NCI-H2171 (cell line): ENCODE results near the gene C2orf69.

ENCODE experiments used
- DNase-seq: peaks from one replicate; lab custom pipeline; 2025; lab: John Stamatoyannopoulos, UW

The C2orf69 gene

GRCh38 chr2:199914372-199914958 is 3.4 kb downstream of the C2orf69 start:
- DNase-seq, result no peak

GRCh38 chr2:199916980-199917379 is 5.9 kb downstream of the C2orf69 start:
- no peak for DNase-seq

GRCh38 chr2:199922856-199923255 is 11.8 kb downstream of the C2orf69 start:
- DNase-seq, result no peak

- no peak for DNase-seq
Observed at GRCh38 chr2:199923924-199924323, 12.8 kb downstream of the C2orf69 start.

GRCh38 chr2:199926806-199927205 is 15.7 kb downstream of the C2orf69 start:
- no peak for DNase-seq

- no peak for DNase-seq
Observed at GRCh38 chr2:199928226-199928625, 17.1 kb downstream of the C2orf69 start.

GRCh38 chr2:199928626-199929025 is 17.5 kb downstream of the C2orf69 start:
- DNase-seq, result no peak

- DNase-seq, result no peak
Observed at GRCh38 chr2:199929262-199929661, 18.2 kb downstream of the C2orf69 start.

GRCh38 chr2:199932312-199932855 is 21.3 kb downstream of the C2orf69 start:
- no peak for DNase-seq

GRCh38 chr2:199933466-199933865 is 22.4 kb downstream of the C2orf69 start:
- DNase-seq, result no peak

- DNase-seq, result no peak
Observed at GRCh38 chr2:199936554-199936953, 25.5 kb downstream of the C2orf69 start.

- peak; percentile 10 for DNase-seq
Observed at GRCh38 chr2:199940373-199940772, 29.3 kb downstream of the C2orf69 start.

- no peak for DNase-seq
Observed at GRCh38 chr2:199943373-199943772, 32.3 kb downstream of the C2orf69 start.

- no peak for DNase-seq
Observed at GRCh38 chr2:199946196-199946595, 35.1 kb downstream of the C2orf69 start.

- no peak for DNase-seq
Observed at GRCh38 chr2:199946836-199947235, 35.7 kb downstream of the C2orf69 start.

GRCh38 chr2:199950396-199950795 is 39.3 kb downstream of the C2orf69 start:
- no peak for DNase-seq

GRCh38 chr2:199951023-199951422 is 39.9 kb downstream of the C2orf69 start:
- DNase-seq, result no peak

- peak; percentile 69 for DNase-seq
Observed at GRCh38 chr2:199955007-199955338, 43.9 kb downstream of the C2orf69 start.

- peak; percentile 85 for DNase-seq
Observed at GRCh38 chr2:199955339-199956061, 44.4 kb downstream of the C2orf69 start, which contains the start of the genes MAIP1 and TYW5. Gene MAIP1, plus strand, starts transcription at chr2:199955582. Its CDS starts 217 bp downstream, at chr2:199955799. Gene TYW5, minus strand, starts transcription at chr2:199955491. Its CDS starts 21 bp downstream, at chr2:199955470.

GRCh38 chr2:199956062-199956380 is 44.9 kb downstream of the C2orf69 start:
- DNase-seq, result no peak

GRCh38 chr2:199958014-199958413 is 46.9 kb downstream of the C2orf69 start:
- DNase-seq, result no peak

- DNase-seq, result no peak
Observed at GRCh38 chr2:199962203-199962602, 51.1 kb downstream of the C2orf69 start.

- no peak for DNase-seq
Observed at GRCh38 chr2:199966405-199966804, 55.3 kb downstream of the C2orf69 start.

- DNase-seq, result no peak
Observed at GRCh38 chr2:199966976-199967375, 55.9 kb downstream of the C2orf69 start.
